Measurements from ENCODE around the gene DCUN1D1.

- TF ChIP-seq CTCF (conservative IDR thresholded peaks at IDR 0.05; ENCODE audit: low read length) (no peak), EZH2phosphoT487 (IDR thresholded peaks at IDR 0.05; ENCODE audit: borderline replicate concordance, low read depth, low read length) (no peak)
Observed at GRCh38 chr3:182891364-182891763, 89.0 kb downstream of the DCUN1D1 start.
